HL-60 (cell line): Measurements from ENCODE around the gene KCNK18. TPM values are rescaled to one million over a fixed set of nuclear protein-coding genes. Genes with fewer than 3 reads are reported as not detected.

ENCODE experiments used
- microRNA-seq: library from miRNA; unstranded; fragments of <30 nt; microRNA quantifications from one replicate; pipeline ENCODE4, GENCODE V29; 2018

KCNK18 gene

Small RNAs within 50 kb of the gene (microRNA-seq; reads per million reads assigned to microRNA genes)
- not detected for gene MIR3663
